ENCODE data around the gene ATL1.
"Not testable (repeated sequence)": the region's sequence is repeated elsewhere in the genome, so short reads cannot be mapped to it uniquely, and the experiment has no call there.

The ATL1 gene

GRCh38 chr14:50616275-50616674 lies 56.3 kb downstream of the ATL1 start:
- no peak for DNase-seq
- TF ChIP-seq CTCF (IDR thresholded peaks at IDR 0.05): no peak
- Histone ChIP-seq H3K4me1 (no peaks in the 10 kb centered on the region), H3K27me3 (no peaks in the 10 kb centered on the region), H3K4me3 (no peak overlapping the region), H3K9me3 (no peaks in the 10 kb centered on the region), H3K36me3 (peaks cover 6 to 40% (median 26%) of the 10 kb centered on the region in 3 donors), H3K27ac (no peak overlapping the region)
- intact Hi-C loops (cut with DNase I; ENCODE audit: low total_unique reads): loop anchor here (5.0 kb wide), 1 partner anchor 101 kb away; no protein-coding TSS in a partner anchor

- H3K27ac ChIP-seq: no peak overlapping the region
- DNase-seq: no peak
Observed at GRCh38 chr14:50619569-50620141, 59.7 kb downstream of the ATL1 start.

GRCh38 chr14:50620341-50620740 lies 60.4 kb downstream of the ATL1 start:
- no peaks in the 10 kb centered on the region for H3K9me3 ChIP-seq
- H3K27me3 ChIP-seq: no peaks in the 10 kb centered on the region
- H3K4me3 ChIP-seq: no peak overlapping the region
- TF ChIP-seq CTCF (IDR thresholded peaks at IDR 0.05): no peak
- no peak for DNase-seq
- H3K36me3 ChIP-seq: peaks cover 11 to 46% (median 18%) of the 10 kb centered on the region in 3 donors
- intact Hi-C loops (cut with DNase I; ENCODE audit: low total_unique reads): no loop called here
- no peak overlapping the region for H3K27ac ChIP-seq
- no peaks in the 10 kb centered on the region for H3K4me1 ChIP-seq

More at GRCh38 chr14:50619569-50620141, 59.7 kb downstream of the ATL1 start:
- no peaks in the 10 kb centered on the region for H3K9me3 ChIP-seq
- peaks cover 11 to 41% (median 22%) of the 10 kb centered on the region in 3 donors for H3K36me3 ChIP-seq
- intact Hi-C loops (cut with DNase I; ENCODE audit: low total_unique reads): loop anchor here (5.0 kb wide), 1 partner anchor 98 kb away; no protein-coding TSS in a partner anchor
- no peaks in the 10 kb centered on the region for H3K4me1 ChIP-seq
- H3K4me3 ChIP-seq: no peak overlapping the region
- no peaks in the 10 kb centered on the region for H3K27me3 ChIP-seq
- peak; percentile 48 to 57 for TF ChIP-seq CTCF (IDR thresholded peaks at IDR 0.05)

GRCh38 chr14:50622978-50623377 lies 63.0 kb downstream of the ATL1 start:
- no peak for DNase-seq
- TF ChIP-seq CTCF (IDR thresholded peaks at IDR 0.05): no peak
- intact Hi-C loops (cut with DNase I; ENCODE audit: low total_unique reads): no loop called here
- Histone ChIP-seq H3K36me3 (peaks cover 6 to 42% (median 17%) of the 10 kb centered on the region in 3 donors), H3K4me3 (no peak overlapping the region), H3K9me3 (no peaks in the 10 kb centered on the region), H3K4me1 (no peaks in the 10 kb centered on the region), H3K27me3 (no peaks in the 10 kb centered on the region), H3K27ac (no peak overlapping the region)

- H3K4me1 ChIP-seq: no peaks in the 10 kb centered on the region
- H3K4me3 ChIP-seq: no peak overlapping the region
- intact Hi-C loops (cut with DNase I; ENCODE audit: low total_unique reads): no loop called here
- H3K27ac ChIP-seq: no peak overlapping the region
- no peak for DNase-seq
- H3K9me3 ChIP-seq: no peaks in the 10 kb centered on the region
- peaks cover 18 to 51% (median 25%) of the 10 kb centered on the region in 3 donors for H3K36me3 ChIP-seq
- no peak for TF ChIP-seq CTCF (IDR thresholded peaks at IDR 0.05)
- no peaks in the 10 kb centered on the region for H3K27me3 ChIP-seq
Observed at GRCh38 chr14:50624447-50624846, 64.5 kb downstream of the ATL1 start.

GRCh38 chr14:50624947-50625346 lies 65.0 kb downstream of the ATL1 start:
- not testable (repeated sequence) for H3K27ac ChIP-seq

More at GRCh38 chr14:50624947-50625346, 65.0 kb downstream of the ATL1 start:
- DNase-seq; H3K4me3 ChIP-seq; intact Hi-C loops (cut with DNase I; ENCODE audit: low total_unique reads); H3K9me3 ChIP-seq; H3K27me3 ChIP-seq; H3K4me1 ChIP-seq: not testable (repeated sequence)
- H3K36me3 ChIP-seq: peaks cover 18 to 55% (median 25%) of the 10 kb centered on the region in 3 donors

All from tibial artery (tissue), 4 donors.